ENCODE measurements around the gene ZBTB8B. TPM values are rescaled to one million over a fixed set of nuclear protein-coding genes. Genes with fewer than 3 reads are reported as not detected.
"Not testable (repeated sequence)": the region's sequence is repeated elsewhere in the genome, so short reads cannot be mapped to it uniquely, and the experiment has no call there.

Gene ZBTB8B
- 0.02 TPM in 1 of 2 replicates, not detected in the other for total RNA-seq (2014; rRNA removed; shearing (Covaris generic))

- no peak for DNase-seq (ENCODE audit: low spot score)
Measured at GRCh38 chr1:32464716-32465577, at the start of gene ZBTB8B. Gene ZBTB8B, plus strand, starts transcription at chr1:32465072. Its CDS starts 5,553 bp downstream, at chr1:32470625.

- DNase-seq (ENCODE audit: low spot score), result no peak
Measured at GRCh38 chr1:32421775-32422174, 43.1 kb upstream of the ZBTB8B start.

GRCh38 chr1:32426489-32427255 is 38.2 kb upstream of the ZBTB8B start:
- DNase-seq (ENCODE audit: low spot score), result no peak

GRCh38 chr1:32427264-32427963 is 37.5 kb upstream of the ZBTB8B start:
- DNase-seq (ENCODE audit: low spot score), result no peak

GRCh38 chr1:32431736-32432400 is 33.0 kb upstream of the ZBTB8B start:
- no peak for DNase-seq (ENCODE audit: low spot score)

- DNase-seq (ENCODE audit: low spot score), result no peak
Measured at GRCh38 chr1:32438136-32438535, 26.7 kb upstream of the ZBTB8B start.

GRCh38 chr1:32438777-32439176 is 26.1 kb upstream of the ZBTB8B start:
- DNase-seq (ENCODE audit: low spot score), result not testable (repeated sequence)

- not testable (repeated sequence) for DNase-seq (ENCODE audit: low spot score)
Measured at GRCh38 chr1:32441467-32441866, 23.4 kb upstream of the ZBTB8B start.

- DNase-seq (ENCODE audit: low spot score), result peak; percentile 61
Measured at GRCh38 chr1:32447469-32448185, 17.2 kb upstream of the ZBTB8B start.

GRCh38 chr1:32448186-32448772 is 16.6 kb upstream of the ZBTB8B start:
- peak; percentile 72 for DNase-seq (ENCODE audit: low spot score)

- no peak for DNase-seq (ENCODE audit: low spot score)
Measured at GRCh38 chr1:32448773-32449456, 16.0 kb upstream of the ZBTB8B start.

- DNase-seq (ENCODE audit: low spot score), result not testable (repeated sequence)
Measured at GRCh38 chr1:32449457-32449831, 15.4 kb upstream of the ZBTB8B start.

- DNase-seq (ENCODE audit: low spot score), result no peak
Measured at GRCh38 chr1:32454726-32455125, 10.1 kb upstream of the ZBTB8B start.

GRCh38 chr1:32455958-32456357 is 8.9 kb upstream of the ZBTB8B start:
- DNase-seq (ENCODE audit: low spot score), result no peak

GRCh38 chr1:32458798-32459197 is 6.1 kb upstream of the ZBTB8B start:
- not testable (repeated sequence) for DNase-seq (ENCODE audit: low spot score)

- DNase-seq (ENCODE audit: low spot score), result not testable (repeated sequence)
Measured at GRCh38 chr1:32462977-32463376, 1.9 kb upstream of the ZBTB8B start.

- DNase-seq (ENCODE audit: low spot score), result no peak
Measured at GRCh38 chr1:32464191-32464715, 619 bp upstream of the ZBTB8B start.

- no peak for DNase-seq (ENCODE audit: low spot score)
Measured at GRCh38 chr1:32465578-32465933, 684 bp downstream of the ZBTB8B start.

GRCh38 chr1:32466761-32467160 is 1.9 kb downstream of the ZBTB8B start:
- DNase-seq (ENCODE audit: low spot score), result no peak

- DNase-seq (ENCODE audit: low spot score), result no peak
Measured at GRCh38 chr1:32468791-32469190, 3.9 kb downstream of the ZBTB8B start.

All from H4 (cell line).